Measurements from ENCODE around the gene ADARB1.

ADARB1 gene

GRCh38 chr21:45248301-45248892 is 174.0 kb downstream of the ADARB1 start:
- DNase-seq (ENCODE audit: low read depth in 2 of 2, low spot score in 1 of 2): no peak

DNA sequence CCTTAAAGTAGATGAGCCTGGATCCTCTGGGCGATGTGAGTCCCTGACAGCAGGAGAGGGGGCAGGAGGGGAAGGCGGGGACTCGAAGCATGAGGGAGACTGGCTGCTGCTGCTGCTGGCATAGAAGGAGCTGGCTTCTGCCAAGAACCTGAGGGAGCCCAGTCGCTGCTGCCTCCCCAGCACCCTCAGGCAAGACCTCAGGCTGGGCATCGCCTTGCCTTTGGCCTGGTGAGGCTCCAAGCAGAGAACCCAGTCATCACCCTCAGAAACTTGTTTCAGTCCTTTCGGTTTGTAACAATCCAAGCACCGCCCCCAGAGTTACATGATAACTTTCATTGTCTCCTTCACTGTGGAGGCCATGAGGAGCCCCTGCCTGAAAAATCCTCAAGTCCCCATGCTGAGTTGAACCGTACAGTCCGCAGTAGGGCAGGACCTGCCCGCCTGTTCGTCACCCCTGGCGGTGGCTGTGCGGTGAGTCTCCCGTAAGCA is 174.6 kb downstream of the ADARB1 start:
- no peak for DNase-seq (ENCODE audit: low read depth in 2 of 2, low spot score in 1 of 2)

DNA sequence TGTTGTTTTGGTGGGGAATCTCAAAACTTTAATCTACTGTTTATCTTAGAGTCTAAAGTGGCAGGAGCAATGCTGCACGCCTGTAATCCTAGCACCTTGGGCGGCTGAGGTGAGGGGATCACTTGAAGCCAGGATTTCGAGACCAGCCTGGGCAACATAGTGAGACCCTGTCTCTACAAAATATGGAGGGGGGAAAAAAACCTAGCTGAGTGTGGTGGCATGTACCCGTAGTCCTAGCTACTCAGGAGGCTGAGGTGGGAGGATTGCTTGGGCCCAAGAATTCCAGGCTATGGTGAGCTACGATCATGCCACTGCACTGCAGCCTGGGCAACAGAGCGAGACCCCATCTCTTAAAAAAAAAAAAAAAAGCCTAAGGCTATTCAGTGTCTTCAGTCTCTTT is 175.2 kb downstream of the ADARB1 start:
- DNase-seq (ENCODE audit: low read depth in 2 of 2, low spot score in 1 of 2): no peak

DNA sequence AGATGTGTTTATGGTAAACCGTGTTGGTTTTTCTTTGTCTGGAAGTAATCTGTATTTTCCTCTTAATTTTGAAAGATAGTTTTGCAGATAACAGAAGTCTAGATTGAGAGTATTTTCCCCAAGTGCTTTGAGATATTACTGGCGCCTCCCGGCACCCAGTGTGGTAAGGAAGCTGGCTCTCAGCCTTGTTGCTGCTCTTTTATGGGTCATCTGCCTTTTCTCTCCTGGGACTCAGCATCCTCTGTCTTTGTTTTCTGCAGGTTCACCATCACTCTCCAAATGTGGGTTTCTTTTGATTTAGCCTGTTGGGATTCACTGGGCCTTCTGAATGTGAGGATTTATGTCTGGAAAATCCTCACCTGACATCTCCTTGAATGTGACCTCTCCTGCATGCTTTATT is 175.9 kb downstream of the ADARB1 start:
- DNase-seq (ENCODE audit: low read depth in 2 of 2, low spot score in 1 of 2): no peak

DNA sequence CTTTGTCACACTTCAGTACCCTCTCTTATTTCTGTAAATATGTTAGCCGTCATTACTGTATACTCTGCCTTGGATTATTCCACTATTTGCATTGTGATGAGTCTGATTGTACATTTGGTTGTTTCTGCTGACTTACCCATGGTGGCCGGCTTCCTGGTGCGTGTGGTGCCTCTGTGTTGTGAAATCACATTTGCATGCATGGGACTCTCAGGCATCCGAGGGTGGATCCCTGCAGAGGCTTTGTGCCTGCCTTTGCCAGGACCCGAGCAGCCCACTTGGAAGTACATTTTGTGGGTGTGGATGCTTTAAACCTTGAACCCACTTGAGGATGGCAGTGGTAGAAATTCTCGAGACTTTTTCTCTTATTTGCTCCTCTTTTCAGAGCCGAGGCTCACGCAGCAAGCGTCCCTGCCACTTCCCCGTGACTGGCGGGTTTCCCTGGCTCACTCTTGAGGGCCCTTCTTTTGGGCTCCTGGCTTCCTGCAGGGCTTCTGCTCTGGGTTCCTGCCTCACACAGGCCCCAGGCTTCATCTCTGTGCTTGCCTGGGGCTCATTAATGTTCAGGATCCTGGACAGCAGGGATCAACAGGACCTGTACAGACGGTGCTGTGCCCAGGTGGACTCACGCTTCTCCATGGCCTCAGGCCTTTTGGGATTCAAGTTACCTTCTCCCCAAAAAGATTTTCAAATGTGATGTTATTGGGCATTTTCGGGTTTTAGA is 176.7 kb downstream of the ADARB1 start:
- DNase-seq (ENCODE audit: low read depth in 2 of 2, low spot score in 1 of 2): no peak

GRCh38 chr21:45251635-45252447 is 177.5 kb downstream of the ADARB1 start:
- no peak for DNase-seq (ENCODE audit: low read depth in 2 of 2, low spot score in 1 of 2)

- no peak for DNase-seq (ENCODE audit: low read depth in 2 of 2, low spot score in 1 of 2)
Observed at GRCh38 chr21:45252448-45252925, 178.1 kb downstream of the ADARB1 start.

GRCh38 chr21:45253180-45253579 is 178.8 kb downstream of the ADARB1 start:
- DNase-seq (ENCODE audit: low read depth in 2 of 2, low spot score in 1 of 2): no peak

DNA sequence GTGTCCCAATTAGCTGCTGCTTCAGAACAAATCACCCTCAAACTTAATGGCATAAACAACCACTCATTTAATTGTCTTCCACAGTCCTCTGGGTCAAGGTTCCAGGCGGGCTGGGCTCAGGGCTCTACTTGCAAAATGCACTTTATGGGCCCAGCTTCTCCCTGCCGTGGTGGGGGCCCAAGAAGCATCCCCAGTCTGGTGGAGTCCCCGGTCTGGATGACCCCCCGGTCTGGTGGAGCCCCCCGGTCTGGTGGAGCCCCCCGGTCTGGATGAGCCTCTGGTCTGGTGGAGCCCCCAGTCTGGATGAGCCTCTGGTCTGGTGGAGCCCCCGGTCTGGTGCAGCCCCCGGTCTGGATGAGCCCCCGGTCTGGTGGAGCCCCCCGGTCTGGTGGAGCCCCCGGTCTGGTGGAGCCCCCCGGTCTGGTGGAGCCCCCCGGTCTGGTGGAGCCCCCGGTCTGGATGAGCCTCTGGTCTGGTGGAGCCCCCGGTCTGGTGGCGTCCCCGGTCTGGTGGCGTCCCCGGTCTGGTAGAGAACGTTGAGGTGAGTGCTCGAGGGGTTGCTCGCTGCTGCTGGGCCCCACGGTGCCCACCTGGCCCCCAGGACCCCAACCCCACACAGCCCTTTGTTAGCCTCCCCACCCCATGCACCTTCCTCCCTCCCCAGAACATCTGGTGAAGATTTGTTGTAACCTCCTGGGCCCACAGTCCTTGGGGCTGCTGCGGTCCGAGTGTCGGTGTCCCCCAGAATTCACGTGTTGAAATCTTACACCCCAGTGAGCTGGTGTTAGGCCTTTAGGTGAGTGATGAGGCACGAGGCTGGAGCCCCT is 179.5 kb downstream of the ADARB1 start:
- no peak for DNase-seq (ENCODE audit: low read depth in 2 of 2, low spot score in 1 of 2)

GRCh38 chr21:45254460-45254930 is 180.1 kb downstream of the ADARB1 start:
- no peak for DNase-seq (ENCODE audit: low read depth in 2 of 2, low spot score in 1 of 2)

DNA sequence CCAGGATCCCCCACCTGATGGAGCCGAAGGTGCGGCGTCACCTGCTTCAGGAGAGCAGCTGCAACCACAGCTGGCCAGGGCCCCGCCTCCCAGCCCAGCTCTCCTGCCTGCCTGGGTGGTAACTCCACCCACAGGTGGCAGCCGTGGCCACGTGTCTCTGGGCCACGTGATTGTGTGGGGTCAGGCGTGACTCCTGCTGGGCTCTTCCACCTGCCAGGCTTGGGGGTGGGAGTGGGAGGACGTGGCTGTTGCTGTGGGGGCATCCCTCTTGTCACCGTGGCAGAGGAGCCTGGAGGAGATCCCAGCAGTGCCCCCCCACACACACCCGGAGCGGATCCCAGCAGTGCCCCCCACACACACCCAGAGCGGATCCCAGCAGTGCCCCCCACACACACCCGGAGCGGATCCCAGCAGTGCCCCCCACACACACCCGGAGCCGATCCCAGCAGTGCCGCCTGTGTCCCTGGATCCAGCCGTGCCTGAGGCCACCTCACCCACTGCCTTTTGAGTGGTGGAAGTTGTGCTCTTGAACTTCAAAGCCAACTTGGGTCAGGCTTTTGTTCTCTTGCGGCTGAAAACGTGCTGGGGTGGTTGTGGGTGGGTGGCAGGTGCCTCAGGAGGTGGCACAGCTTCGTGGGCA is 181.1 kb downstream of the ADARB1 start:
- DNase-seq (ENCODE audit: low read depth in 2 of 2, low spot score in 1 of 2): no peak

DNA sequence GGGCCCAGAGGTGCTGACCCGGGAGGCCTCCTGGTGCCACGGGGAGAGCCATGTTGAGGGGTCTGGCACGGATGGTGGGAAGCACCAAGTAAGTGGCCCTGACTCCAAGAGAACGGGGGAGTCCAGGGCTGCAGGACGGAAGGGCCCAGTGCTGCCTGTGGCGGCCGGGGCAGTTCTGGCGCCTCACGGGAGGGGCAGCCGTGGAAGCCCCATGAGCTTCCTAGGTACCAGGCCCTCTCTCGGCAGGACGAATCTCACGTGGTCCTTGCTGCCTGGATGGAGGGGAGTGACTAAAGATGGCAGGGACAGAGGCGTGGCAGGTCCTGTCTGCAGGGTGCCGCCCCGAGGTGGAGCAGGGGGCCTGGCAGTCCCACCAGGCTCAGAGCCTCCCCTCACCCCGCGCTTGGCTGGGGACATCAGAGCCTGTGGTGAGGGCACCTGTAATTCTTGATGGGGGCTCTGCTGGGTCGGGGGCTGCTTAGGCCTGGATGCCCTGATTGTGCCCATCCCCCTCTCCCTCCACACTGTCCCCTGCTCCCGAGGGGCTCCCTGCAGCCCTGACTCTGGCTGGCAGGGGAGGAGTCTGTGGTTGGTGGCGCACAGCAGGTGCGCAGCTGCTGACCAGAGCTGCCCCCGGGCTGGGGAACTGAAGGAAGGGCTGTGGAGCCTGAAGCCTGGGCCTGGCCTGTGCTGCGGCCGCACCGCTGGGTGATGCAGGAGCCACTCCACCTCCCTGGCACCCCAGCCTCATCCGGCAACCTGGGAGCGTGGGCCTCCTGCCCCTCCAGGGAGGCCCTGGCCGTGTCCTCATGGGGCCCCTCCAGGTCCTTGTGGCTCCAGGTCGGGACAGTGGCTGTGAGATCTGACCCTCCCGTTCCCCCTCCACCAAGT is 181.9 kb downstream of the ADARB1 start:
- DNase-seq (ENCODE audit: low read depth in 2 of 2, low spot score in 1 of 2): no peak

- no peak for DNase-seq (ENCODE audit: low read depth in 2 of 2, low spot score in 1 of 2)
Observed at GRCh38 chr21:45256912-45257672, 182.7 kb downstream of the ADARB1 start.

DNA sequence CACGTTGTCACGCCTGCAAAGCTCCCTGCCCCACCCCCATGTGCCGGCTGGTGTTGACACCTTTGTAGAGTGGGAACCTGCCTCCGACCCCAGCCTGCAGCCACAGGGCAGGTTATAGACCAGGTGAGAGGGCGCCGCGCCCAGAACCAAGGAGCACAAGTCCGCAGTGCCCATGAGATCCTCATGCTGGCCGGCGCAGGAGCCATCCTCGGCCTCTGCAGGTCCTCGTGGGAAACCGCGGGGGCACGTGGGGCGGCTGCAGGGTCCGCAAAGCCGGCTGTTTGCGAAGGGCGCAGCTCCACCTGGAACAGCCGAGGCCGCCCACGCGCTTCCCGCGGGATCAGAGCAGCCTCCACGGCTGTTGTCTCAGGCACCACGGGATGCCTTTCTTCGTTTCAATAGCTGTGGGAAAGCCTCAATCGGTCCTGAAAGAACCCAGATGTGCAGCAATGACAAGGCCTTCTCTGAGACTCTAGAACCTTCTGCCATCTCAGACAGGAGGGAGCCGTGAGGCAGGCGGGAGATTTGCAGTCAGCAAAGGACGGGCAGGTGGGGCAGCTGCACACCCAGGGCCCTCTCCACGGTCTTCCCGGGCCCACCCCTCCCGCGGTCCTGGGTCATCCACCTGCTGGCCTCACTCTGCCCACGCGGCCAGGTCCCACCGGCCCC is 183.4 kb downstream of the ADARB1 start:
- no peak for DNase-seq (ENCODE audit: low read depth in 2 of 2, low spot score in 1 of 2)

DNA sequence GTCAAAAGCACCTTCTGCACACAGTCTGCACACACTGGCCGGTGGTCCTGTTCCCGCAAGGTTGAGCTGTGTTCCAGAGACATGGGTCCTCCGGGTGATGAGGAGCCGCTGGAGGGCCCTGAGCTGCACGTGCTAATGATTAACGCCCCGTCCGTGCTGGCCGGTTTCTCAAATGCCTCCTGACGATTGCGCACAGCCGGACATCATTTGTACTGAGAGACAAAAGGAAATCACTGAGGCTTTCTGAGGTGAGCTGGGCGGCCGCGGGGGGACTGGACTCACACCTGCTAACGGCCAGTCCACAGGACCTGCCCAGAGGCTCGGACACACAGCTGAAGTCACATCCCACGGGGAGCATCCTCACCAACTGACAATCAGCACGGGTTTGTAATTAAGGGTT is 184.1 kb downstream of the ADARB1 start:
- no peak for DNase-seq (ENCODE audit: low read depth in 2 of 2, low spot score in 1 of 2)

GRCh38 chr21:45259206-45259840 is 184.9 kb downstream of the ADARB1 start:
- no peak for DNase-seq (ENCODE audit: low read depth in 2 of 2, low spot score in 1 of 2)

GRCh38 chr21:45260191-45260825 is 185.9 kb downstream of the ADARB1 start:
- no peak for DNase-seq (ENCODE audit: low read depth in 2 of 2, low spot score in 1 of 2)

All from stimulated activated CD8-positive, alpha-beta memory T cell treated with anti-CD3 and anti-CD28 coated beads, Interleukin-4, amount 100 ng/mL, for 1 hour (primary cell).